WTC11 (cell line): Measurements from ENCODE around the gene HHAT. TPM values are rescaled to one million over a fixed set of nuclear protein-coding genes. Genes with fewer than 3 reads are reported as not detected.

Source experiments
- ATAC-seq: fragments of 200-7000 bp; cut with Tn5 transposase; 2 replicates; pipeline ENCODE4 v1.10.0; 2021; ENCODE audit warnings: mild to moderate bottlenecking, moderate library complexity
- CTCF ChIA-PET: fragments of 300-600 bp; sonication (Branson Sonifier 250); formaldehyde crosslinking; loops from one replicate; lab custom pipeline; 2021; ENCODE audit warnings: antibody characterized with exemption; lab: Charles Lee
- POLR2A ChIA-PET: fragments of 350-600 bp; sonication (Branson Sonifier 250); formaldehyde crosslinking; loops from one replicate; lab custom pipeline; 2021; ENCODE audit warnings: antibody characterized with exemption; lab: Charles Lee
- DNase-seq: peaks from one replicate; pipeline ENCODE4 v3.0.0; 2021; ENCODE audit warnings: low spot score
- H3K27ac Mint-ChIP-seq: 2 replicates; pipeline ENCODE4 v1.8.0; 2021; ENCODE audit warnings: mixed read lengths
- H3K27me3 Mint-ChIP-seq: 2 replicates; pipeline ENCODE4 v1.8.0; 2021; ENCODE audit warnings: low read depth, mild to moderate bottlenecking, moderate library complexity, mixed read lengths
- H3K36me3 Mint-ChIP-seq: 2 replicates; pipeline ENCODE4 v1.8.0; 2021; ENCODE audit warnings: mixed read lengths
- H3K4me1 Mint-ChIP-seq: 2 replicates; pipeline ENCODE4 v1.8.0; 2022; ENCODE audit warnings: mixed read lengths
- H3K4me3 Mint-ChIP-seq: 2 replicates; pipeline ENCODE4 v1.8.0; 2021; ENCODE audit warnings: mild to moderate bottlenecking, moderate library complexity, mixed read lengths
- H3K9me3 Mint-ChIP-seq: 2 replicates; pipeline ENCODE4 v1.8.0; 2021; ENCODE audit warnings: mixed read lengths
- CBFB ChIP-seq: sonication (generic); formaldehyde crosslinking; IDR thresholded peaks from 2 replicates; pipeline ENCODE4 v1.8.1; 2022; ENCODE audit warnings: mild to moderate bottlenecking, low read depth, missing genetic modification reagents
- CREB1 ChIP-seq: sonication (generic); formaldehyde crosslinking; IDR thresholded peaks from 2 replicates; pipeline ENCODE4 v1.8.0; 2023; ENCODE audit warnings: mild to moderate bottlenecking, missing genetic modification reagents
- CREM ChIP-seq: sonication (generic); formaldehyde crosslinking; IDR thresholded peaks from 2 replicates; pipeline ENCODE4 v1.8.1; 2022; ENCODE audit warnings: mild to moderate bottlenecking, missing genetic modification reagents, moderate library complexity
- EMX1 ChIP-seq: fragments of 250-450 bp; sonication (Bioruptor Pico); IDR thresholded peaks from 2 replicates; pipeline ENCODE4 v1.8.0; 2021; ENCODE audit warnings: mild to moderate bottlenecking
- HMGA2 ChIP-seq: fragments of 250-450 bp; sonication (Bioruptor Pico); IDR thresholded peaks from 2 replicates; pipeline ENCODE4 v1.4.0; 2021; ENCODE audit warnings: mild to moderate bottlenecking, moderate library complexity
- IRF2 ChIP-seq: sonication (generic); formaldehyde crosslinking; IDR thresholded peaks from 2 replicates; pipeline ENCODE4 v1.8.0; 2022; ENCODE audit warnings: low read depth, missing genetic modification reagents, borderline replicate concordance
- MYBL2 ChIP-seq: sonication (generic); formaldehyde crosslinking; IDR thresholded peaks from 2 replicates; pipeline ENCODE4 v1.8.1; 2023; ENCODE audit warnings: mild to moderate bottlenecking, moderate library complexity, missing genetic modification reagents
- NFYB ChIP-seq: sonication (generic); formaldehyde crosslinking; conservative IDR thresholded peaks from 2 replicates; pipeline ENCODE4 v1.8.0; 2022; ENCODE audit warnings: low read depth, missing genetic modification reagents
- PRRX2 ChIP-seq: fragments of 250-450 bp; sonication (Bioruptor Pico); IDR thresholded peaks from 2 replicates; pipeline ENCODE4 v1.8.0; 2021; ENCODE audit warnings: mild to moderate bottlenecking
- SP1 ChIP-seq: sonication (generic); formaldehyde crosslinking; conservative IDR thresholded peaks from 2 replicates; pipeline ENCODE4 v1.8.1; 2022; ENCODE audit warnings: missing genetic modification reagents
- TEAD4 ChIP-seq: sonication (generic); formaldehyde crosslinking; IDR thresholded peaks from 2 replicates; pipeline ENCODE4 v1.8.0; 2022; ENCODE audit warnings: mild to moderate bottlenecking, missing genetic modification reagents
- ZNF219 ChIP-seq: sonication (generic); formaldehyde crosslinking; IDR thresholded peaks from 2 replicates; pipeline ENCODE4 v1.8.0; 2023; ENCODE audit warnings: missing genetic modification reagents, mild to moderate bottlenecking, borderline replicate concordance
- ZNF232 ChIP-seq: sonication (generic); formaldehyde crosslinking; IDR thresholded peaks from 2 replicates; pipeline ENCODE4 v1.8.0; 2022; ENCODE audit warnings: mild to moderate bottlenecking, missing genetic modification reagents
- ZNF263 ChIP-seq: sonication (generic); formaldehyde crosslinking; IDR thresholded peaks from 2 replicates; pipeline ENCODE4 v1.8.1; 2022; ENCODE audit warnings: low read depth, mild to moderate bottlenecking, moderate library complexity, missing genetic modification reagents
- total RNA-seq: library from RNA; stranded (reverse); gene quantifications from 3 replicates; pipeline ENCODE4 v1.2.3, GENCODE V29; 2021
- TF ChIP-seq, protein P1 (sequence below): sonication (generic); formaldehyde crosslinking; IDR thresholded peaks from 2 replicates; pipeline ENCODE4 v1.8.0; 2022; ENCODE audit warnings: missing genetic modification reagents
- TF ChIP-seq, protein P2 (sequence below): fragments of 250-450 bp; sonication (Bioruptor Pico); IDR thresholded peaks from 2 replicates; pipeline ENCODE4 v2.1.2; 2022; ENCODE audit warnings: mild to moderate bottlenecking, moderate library complexity
- TF ChIP-seq, protein P3 (sequence below): sonication (generic); formaldehyde crosslinking; IDR thresholded peaks from 2 replicates; pipeline ENCODE4 v1.8.1; 2022; ENCODE audit warnings: low read depth, missing genetic modification reagents, borderline replicate concordance
- TF ChIP-seq, protein P4 (sequence below): sonication (generic); formaldehyde crosslinking; IDR thresholded peaks from 2 replicates; pipeline ENCODE4 v1.8.0; 2022; ENCODE audit warnings: mild to moderate bottlenecking, missing genetic modification reagents
- TF ChIP-seq, protein P5 (sequence below): sonication (generic); formaldehyde crosslinking; IDR thresholded peaks from 2 replicates; pipeline ENCODE4 v1.8.0; 2023; ENCODE audit warnings: missing genetic modification reagents

HHAT gene
- total RNA-seq, 1 experiment from 2014 or later: 0.39 TPM

DNA sequence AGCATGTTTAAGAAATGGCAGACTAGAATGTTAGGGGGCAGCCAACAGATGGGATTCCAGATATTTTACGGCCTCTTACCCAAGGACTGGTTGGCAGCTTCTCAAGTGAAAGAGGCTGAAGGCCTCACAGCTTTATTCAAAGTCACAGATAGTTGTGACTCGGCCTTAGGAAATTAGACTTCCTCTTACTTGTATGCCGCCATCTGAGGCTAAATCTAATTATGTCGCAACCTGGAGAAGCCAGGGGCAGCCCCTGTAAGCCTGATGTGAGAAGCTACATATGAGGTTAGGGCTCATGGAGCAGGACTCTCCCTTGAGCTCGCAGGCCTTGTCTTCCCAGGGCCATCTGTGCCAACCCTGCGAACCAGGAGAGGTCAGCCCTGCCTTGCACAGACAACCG is 352.5 kb downstream of the HHAT start (continued):
- TF ChIP-seq, protein P1, sequence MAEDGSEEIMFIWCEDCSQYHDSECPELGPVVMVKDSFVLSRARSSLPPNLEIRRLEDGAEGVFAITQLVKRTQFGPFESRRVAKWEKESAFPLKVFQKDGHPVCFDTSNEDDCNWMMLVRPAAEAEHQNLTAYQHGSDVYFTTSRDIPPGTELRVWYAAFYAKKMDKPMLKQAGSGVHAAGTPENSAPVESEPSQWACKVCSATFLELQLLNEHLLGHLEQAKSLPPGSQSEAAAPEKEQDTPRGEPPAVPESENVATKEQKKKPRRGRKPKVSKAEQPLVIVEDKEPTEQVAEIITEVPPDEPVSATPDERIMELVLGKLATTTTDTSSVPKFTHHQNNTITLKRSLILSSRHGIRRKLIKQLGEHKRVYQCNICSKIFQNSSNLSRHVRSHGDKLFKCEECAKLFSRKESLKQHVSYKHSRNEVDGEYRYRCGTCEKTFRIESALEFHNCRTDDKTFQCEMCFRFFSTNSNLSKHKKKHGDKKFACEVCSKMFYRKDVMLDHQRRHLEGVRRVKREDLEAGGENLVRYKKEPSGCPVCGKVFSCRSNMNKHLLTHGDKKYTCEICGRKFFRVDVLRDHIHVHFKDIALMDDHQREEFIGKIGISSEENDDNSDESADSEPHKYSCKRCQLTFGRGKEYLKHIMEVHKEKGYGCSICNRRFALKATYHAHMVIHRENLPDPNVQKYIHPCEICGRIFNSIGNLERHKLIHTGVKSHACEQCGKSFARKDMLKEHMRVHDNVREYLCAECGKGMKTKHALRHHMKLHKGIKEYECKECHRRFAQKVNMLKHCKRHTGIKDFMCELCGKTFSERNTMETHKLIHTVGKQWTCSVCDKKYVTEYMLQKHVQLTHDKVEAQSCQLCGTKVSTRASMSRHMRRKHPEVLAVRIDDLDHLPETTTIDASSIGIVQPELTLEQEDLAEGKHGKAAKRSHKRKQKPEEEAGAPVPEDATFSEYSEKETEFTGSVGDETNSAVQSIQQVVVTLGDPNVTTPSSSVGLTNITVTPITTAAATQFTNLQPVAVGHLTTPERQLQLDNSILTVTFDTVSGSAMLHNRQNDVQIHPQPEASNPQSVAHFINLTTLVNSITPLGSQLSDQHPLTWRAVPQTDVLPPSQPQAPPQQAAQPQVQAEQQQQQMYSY (CRISPR knock-in tag): no peak
- TF ChIP-seq TEAD4 (CRISPR knock-in tag) (no peak), NFYB (no peak)

DNA sequence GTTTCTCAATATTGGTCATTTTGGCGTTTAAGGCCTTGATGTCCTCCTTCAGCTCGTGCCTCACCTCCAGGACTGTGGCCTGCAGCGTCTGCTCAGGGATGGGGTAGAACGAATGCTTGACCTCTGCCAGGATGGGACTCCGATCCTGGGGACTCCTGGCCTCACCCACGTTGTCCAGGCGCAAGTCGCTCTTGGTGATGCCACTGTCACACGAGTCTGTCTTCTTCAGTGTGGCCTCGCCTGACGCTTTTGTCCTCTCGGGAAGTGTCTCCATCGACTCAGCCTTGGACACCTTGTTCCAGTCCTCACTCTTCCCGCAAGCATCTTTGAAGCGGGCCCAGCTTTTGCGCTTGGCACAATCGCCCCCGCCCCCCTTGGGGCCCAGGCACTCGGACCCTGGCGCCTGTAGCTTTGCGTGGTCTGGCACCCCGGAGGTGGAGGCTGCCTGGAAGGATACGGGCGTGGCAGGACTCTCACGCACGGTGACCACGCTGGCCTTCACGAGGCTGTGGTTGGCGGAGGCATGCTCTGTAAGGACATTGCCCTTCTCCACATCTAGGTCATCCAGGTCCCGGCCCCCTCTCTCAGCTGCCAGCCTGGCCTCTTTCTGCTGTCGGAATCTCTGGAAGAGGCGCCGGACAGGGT is 354.8 kb downstream of the HHAT start:
- ATAC-seq: no peak
- no peak for DNase-seq
- H3K36me3 Mint-ChIP-seq: no peaks in the 10 kb centered on the region
- H3K27me3 Mint-ChIP-seq: no peaks in the 10 kb centered on the region
- ChIA-PET CTCF (interaction anchor here (1.1 kb wide), 1 partner anchor 12 kb away, joined by 3 read pairs; no protein-coding TSS in a partner anchor), POLR2A (no interaction called here)
- H3K4me3 Mint-ChIP-seq: no peak overlapping the region
- H3K9me3 Mint-ChIP-seq: no peaks in the 10 kb centered on the region
- H3K27ac Mint-ChIP-seq: no peak overlapping the region
- TF ChIP-seq ZNF219 (CRISPR knock-in tag): no peak
- TF ChIP-seq, protein P2, sequence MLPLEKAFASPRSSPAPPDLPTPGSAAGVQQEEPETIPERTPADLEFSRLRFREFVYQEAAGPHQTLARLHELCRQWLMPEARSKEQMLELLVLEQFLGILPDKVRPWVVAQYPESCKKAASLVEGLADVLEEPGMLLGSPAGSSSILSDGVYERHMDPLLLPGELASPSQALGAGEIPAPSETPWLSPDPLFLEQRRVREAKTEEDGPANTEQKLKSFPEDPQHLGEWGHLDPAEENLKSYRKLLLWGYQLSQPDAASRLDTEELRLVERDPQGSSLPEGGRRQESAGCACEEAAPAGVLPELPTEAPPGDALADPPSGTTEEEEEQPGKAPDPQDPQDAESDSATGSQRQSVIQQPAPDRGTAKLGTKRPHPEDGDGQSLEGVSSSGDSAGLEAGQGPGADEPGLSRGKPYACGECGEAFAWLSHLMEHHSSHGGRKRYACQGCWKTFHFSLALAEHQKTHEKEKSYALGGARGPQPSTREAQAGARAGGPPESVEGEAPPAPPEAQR (CRISPR knock-in tag): no peak
- TF ChIP-seq, protein P3, sequence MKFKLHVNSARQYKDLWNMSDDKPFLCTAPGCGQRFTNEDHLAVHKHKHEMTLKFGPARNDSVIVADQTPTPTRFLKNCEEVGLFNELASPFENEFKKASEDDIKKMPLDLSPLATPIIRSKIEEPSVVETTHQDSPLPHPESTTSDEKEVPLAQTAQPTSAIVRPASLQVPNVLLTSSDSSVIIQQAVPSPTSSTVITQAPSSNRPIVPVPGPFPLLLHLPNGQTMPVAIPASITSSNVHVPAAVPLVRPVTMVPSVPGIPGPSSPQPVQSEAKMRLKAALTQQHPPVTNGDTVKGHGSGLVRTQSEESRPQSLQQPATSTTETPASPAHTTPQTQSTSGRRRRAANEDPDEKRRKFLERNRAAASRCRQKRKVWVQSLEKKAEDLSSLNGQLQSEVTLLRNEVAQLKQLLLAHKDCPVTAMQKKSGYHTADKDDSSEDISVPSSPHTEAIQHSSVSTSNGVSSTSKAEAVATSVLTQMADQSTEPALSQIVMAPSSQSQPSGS (CRISPR knock-in tag): no peak
- TF ChIP-seq MYBL2 (CRISPR knock-in tag): no peak
- TF ChIP-seq CREB1: no peak
- H3K4me1 Mint-ChIP-seq: no peaks in the 10 kb centered on the region

DNA sequence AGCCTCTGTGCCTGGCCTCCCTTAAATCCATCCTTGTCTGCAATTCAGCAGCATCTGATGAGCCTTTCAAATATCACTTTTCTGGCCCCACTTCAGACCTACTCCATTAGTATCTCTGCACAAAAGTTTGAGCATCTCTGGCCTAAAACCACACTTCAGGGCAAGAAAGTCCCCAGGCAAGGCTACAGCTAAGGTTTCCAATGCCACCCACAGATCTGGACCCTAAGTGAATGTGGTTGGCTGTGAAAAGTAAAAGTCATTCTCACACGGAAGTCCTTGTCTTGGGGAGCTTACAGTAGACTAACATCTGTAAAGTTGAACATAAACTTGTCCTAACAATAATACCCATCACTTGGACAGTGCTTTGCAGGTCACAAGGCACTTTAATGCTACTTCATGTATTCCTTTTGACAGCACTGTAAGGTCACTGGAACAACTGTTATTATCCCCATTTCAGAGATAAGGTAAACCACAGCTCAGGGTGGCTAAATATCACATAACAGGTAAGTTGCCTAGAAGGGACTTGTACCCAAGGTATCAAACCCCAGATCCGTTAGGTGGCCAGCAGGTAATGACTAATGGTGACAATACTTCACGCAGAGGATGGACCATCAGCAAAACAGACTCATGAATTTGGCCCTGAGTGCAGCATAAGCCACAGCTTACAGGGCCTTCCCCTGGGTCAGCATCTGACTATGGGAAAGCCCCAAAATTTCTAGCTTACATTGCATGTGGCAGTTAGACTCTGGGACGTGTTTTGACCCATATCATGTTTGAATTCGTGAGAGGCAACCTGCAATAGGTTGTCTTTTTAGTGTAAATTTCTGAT is 356.0 kb downstream of the HHAT start:
- CTCF ChIA-PET: interaction anchor here (0.7 to 1.1 kb wide), 2 partner anchors 11 to 12 kb away, joined by 3 read pairs; no protein-coding TSS in a partner anchor
- H3K36me3 Mint-ChIP-seq: no peaks in the 10 kb centered on the region
- no peaks in the 10 kb centered on the region for H3K9me3 Mint-ChIP-seq

More for the DNA sequence above, 356.0 kb downstream of the HHAT start:
- no peak overlapping the region for H3K4me3 Mint-ChIP-seq
- H3K27me3 Mint-ChIP-seq: no peaks in the 10 kb centered on the region
- POLR2A ChIA-PET: no interaction called here
- no peak for ATAC-seq
- no peaks in the 10 kb centered on the region for H3K4me1 Mint-ChIP-seq
- no peak overlapping the region for H3K27ac Mint-ChIP-seq
- no peak for TF ChIP-seq EMX1 (CRISPR knock-in tag)
- TF ChIP-seq IRF2 (CRISPR knock-in tag): no peak
- no peak for TF ChIP-seq PRRX2 (CRISPR knock-in tag)
- TF ChIP-seq, protein P4, sequence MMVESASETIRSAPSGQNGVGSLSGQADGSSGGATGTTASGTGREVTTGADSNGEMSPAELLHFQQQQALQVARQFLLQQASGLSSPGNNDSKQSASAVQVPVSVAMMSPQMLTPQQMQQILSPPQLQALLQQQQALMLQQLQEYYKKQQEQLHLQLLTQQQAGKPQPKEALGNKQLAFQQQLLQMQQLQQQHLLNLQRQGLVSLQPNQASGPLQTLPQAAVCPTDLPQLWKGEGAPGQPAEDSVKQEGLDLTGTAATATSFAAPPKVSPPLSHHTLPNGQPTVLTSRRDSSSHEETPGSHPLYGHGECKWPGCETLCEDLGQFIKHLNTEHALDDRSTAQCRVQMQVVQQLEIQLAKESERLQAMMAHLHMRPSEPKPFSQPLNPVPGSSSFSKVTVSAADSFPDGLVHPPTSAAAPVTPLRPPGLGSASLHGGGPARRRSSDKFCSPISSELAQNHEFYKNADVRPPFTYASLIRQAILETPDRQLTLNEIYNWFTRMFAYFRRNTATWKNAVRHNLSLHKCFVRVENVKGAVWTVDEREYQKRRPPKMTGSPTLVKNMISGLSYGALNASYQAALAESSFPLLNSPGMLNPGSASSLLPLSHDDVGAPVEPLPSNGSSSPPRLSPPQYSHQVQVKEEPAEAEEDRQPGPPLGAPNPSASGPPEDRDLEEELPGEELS (CRISPR knock-in tag): no peak
- no peak for TF ChIP-seq ZNF263 (CRISPR knock-in tag)
- no peak for TF ChIP-seq ZNF232
- no peak for TF ChIP-seq HMGA2
- TF ChIP-seq CREM (CRISPR knock-in tag): no peak
- no peak for TF ChIP-seq SP1 (CRISPR knock-in tag)
- TF ChIP-seq, protein P5, sequence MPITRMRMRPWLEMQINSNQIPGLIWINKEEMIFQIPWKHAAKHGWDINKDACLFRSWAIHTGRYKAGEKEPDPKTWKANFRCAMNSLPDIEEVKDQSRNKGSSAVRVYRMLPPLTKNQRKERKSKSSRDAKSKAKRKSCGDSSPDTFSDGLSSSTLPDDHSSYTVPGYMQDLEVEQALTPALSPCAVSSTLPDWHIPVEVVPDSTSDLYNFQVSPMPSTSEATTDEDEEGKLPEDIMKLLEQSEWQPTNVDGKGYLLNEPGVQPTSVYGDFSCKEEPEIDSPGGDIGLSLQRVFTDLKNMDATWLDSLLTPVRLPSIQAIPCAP (CRISPR knock-in tag): no peak
- TF ChIP-seq CBFB (CRISPR knock-in tag): no peak
- no peak for DNase-seq
